Ishikawa (cell line): ENCODE results near the gene CREBRF.

Experiments used
- CEBPB ChIP-seq: IDR thresholded peaks from 2 replicates; pipeline ENCODE4 v1.6.1; 2012
- MAX ChIP-seq: IDR thresholded peaks from 2 replicates; pipeline ENCODE4 v1.6.1; 2012
- RAD21 ChIP-seq: IDR thresholded peaks from 2 replicates; pipeline ENCODE4 v1.6.1; 2012; ENCODE audit warnings: low read depth
- REST ChIP-seq: IDR thresholded peaks from 2 replicates; pipeline ENCODE4 v1.6.1; 2012; ENCODE audit warnings: low read depth, mild to moderate bottlenecking
- TAF1 ChIP-seq: IDR thresholded peaks from 2 replicates; pipeline ENCODE4 v1.6.1; 2012; ENCODE audit warnings: low read depth, mild to moderate bottlenecking

- no peak for TF ChIP-seq MAX
- no peak for TF ChIP-seq RAD21
- TF ChIP-seq CEBPB: no peak
- no peak for TF ChIP-seq REST
- TF ChIP-seq TAF1: no peak
Observed at GRCh38 chr5:173055722-173055982, 500 bp upstream of the CREBRF start.
